Measurements from ENCODE around the gene FBXW8. TPM values are rescaled to one million over a fixed set of nuclear protein-coding genes. Genes with fewer than 3 reads are reported as not detected.

FBXW8 gene, protein sequence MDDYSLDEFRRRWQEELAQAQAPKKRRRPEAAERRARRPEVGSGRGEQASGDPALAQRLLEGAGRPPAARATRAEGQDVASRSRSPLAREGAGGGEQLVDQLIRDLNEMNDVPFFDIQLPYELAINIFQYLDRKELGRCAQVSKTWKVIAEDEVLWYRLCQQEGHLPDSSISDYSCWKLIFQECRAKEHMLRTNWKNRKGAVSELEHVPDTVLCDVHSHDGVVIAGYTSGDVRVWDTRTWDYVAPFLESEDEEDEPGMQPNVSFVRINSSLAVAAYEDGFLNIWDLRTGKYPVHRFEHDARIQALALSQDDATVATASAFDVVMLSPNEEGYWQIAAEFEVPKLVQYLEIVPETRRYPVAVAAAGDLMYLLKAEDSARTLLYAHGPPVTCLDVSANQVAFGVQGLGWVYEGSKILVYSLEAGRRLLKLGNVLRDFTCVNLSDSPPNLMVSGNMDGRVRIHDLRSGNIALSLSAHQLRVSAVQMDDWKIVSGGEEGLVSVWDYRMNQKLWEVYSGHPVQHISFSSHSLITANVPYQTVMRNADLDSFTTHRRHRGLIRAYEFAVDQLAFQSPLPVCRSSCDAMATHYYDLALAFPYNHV
- 10 to 100 TPM in 11 of 12 donors, not detected in 1; 10.9 to 20.4 (median 14.7) TPM for polyA plus RNA-seq (ENCODE audit: insufficient read length in 12 of 12)
- long read RNA-seq, donor 1, full-length matches to known transcripts = 4 of 4 reads
- long read RNA-seq, donor 1, partial matches to known transcripts = 0 of 4 reads
- long read RNA-seq, donor 1, other reads (novel, unspliced or antisense) = 0 of 4 reads
- long read RNA-seq, donor 2, full-length matches to known transcripts = 3 of 8 reads
- long read RNA-seq, donor 2, partial matches to known transcripts = 0 of 8 reads
- long read RNA-seq, donor 2, other reads (novel, unspliced or antisense) = 5 of 8 reads
- long read RNA-seq, donor 3, full-length matches to known transcripts = 2 of 2 reads
- long read RNA-seq, donor 3, partial matches to known transcripts = 0 of 2 reads
- long read RNA-seq, donor 3, other reads (novel, unspliced or antisense) = 0 of 2 reads
- long read RNA-seq, donor 4, partial matches to known transcripts = 0 of 1 reads
- long read RNA-seq, donor 4, other reads (novel, unspliced or antisense) = 0 of 1 reads
- long read RNA-seq, donor 5 = 0 reads
- long read RNA-seq, donor 6, partial matches to known transcripts = 0 of 2 reads
- long read RNA-seq, donor 6, other reads (novel, unspliced or antisense) = 0 of 2 reads
- long read RNA-seq, donor 7, full-length matches to known transcripts = 2 of 2 reads
- long read RNA-seq, donor 7, partial matches to known transcripts = 0 of 2 reads
- long read RNA-seq, donor 7, other reads (novel, unspliced or antisense) = 0 of 2 reads
- long read RNA-seq, donor 8, partial matches to known transcripts = 0 of 4 reads
- long read RNA-seq, donor 8, other reads (novel, unspliced or antisense) = 0 of 4 reads
- long read RNA-seq, donor 9 = 0 reads
- long read RNA-seq, donor 10, partial matches to known transcripts = 0 of 1 reads
- long read RNA-seq, donor 10, other reads (novel, unspliced or antisense) = 0 of 1 reads
- long read RNA-seq, donor 11 = 0 reads

DNA sequence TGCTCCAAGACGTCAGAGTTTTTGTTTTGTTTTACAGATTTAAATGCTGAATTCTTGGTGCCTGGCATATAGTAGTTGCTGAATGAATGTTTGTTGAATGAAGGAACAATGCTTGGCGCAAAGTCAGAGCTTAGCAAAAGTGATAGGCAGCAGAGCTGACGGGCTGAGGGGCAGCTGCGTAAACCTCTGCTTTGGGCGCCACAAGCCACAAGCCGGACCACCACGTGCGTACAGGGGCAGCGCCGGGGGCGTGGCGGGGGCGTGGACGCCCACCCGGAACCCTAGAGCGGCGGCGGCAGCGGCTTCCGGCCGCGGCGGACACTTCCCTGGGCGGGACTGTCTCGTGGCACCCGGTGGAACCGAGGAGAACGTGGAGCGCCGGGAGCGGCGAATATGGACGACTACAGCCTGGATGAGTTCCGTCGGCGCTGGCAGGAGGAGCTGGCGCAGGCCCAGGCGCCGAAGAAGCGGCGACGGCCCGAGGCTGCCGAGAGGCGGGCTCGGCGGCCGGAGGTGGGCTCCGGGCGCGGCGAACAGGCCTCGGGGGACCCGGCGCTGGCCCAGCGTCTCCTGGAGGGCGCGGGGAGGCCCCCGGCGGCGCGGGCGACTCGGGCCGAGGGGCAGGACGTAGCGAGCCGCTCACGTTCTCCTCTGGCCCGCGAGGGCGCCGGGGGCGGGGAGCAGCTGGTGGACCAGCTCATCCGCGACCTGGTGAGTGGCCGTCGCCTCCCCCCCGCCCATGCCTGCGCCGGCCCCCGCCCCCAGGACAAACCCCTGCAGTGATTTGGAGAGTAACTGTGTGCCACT lies at the start of gene FBXW8:
Gene FBXW8, plus strand, starts transcription at position 306 of the 807 bp plus-strand sequence. Its CDS starts 88 bp downstream, at position 394.
- DNase-seq = peak; percentile 73

DNA sequence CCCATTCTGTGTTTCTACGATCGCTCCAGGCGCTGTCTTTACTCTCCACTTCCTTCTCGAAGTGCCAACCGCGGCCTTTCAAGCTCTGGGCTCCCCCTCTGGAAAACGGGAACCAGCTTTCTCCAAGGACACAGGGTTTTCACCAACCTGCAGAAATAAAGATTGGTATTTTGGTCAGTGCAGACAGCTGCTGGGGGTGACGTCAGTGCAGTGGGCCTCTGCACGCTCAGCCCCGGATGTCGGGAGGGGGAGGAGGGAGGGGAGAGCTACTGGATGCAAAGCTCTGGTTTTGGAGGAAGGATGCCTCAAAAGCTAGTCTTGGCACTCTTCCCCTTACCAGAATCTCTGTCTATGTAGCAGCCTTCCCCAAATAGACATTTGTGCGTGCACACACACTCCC lies 49.4 kb upstream of the FBXW8 start:
- DNase-seq = peak; percentile 60

DNA sequence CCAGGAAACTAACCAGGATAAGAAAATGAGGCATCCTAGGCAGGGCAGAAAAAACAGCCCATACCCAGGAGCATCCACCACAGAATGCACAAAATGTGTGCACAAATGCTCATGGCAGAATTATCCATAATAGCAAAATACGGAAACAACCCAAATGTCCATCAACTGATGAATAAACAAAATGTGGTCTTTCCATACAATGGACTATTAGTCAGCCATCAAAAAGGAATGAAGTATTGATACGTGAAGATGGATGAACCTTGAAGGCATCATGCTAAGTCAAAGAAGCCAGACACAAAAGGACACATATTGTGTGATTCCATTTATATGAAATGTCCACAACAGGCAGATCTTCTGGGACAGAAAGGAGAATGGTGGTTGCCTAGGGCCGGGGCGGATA lies 48.6 kb upstream of the FBXW8 start:
- no peak for DNase-seq

DNA sequence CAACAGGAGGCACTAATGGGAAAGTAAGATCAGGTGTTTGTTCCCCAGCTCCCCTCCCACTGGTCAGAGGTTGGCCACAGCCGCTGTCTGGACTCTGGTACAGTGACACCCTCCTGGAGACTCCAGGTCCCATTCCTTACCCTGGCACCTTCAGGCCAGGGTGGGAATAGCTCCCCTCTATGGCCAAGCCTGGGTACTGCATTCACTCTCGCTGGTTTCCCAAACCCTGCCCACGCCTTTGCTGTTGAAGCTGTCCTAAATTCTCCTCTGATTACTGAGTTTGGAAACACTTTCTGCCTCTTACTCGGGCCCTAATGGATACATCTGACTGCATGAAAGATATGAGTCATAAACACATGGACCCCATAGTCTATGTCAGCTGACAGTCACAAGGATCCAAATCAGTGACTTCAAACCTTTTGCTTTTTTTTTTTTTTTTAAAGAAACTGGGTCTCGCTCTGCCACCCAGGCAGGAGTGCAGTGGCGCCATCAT lies 47.4 kb upstream of the FBXW8 start:
- DNase-seq = no peak

DNA sequence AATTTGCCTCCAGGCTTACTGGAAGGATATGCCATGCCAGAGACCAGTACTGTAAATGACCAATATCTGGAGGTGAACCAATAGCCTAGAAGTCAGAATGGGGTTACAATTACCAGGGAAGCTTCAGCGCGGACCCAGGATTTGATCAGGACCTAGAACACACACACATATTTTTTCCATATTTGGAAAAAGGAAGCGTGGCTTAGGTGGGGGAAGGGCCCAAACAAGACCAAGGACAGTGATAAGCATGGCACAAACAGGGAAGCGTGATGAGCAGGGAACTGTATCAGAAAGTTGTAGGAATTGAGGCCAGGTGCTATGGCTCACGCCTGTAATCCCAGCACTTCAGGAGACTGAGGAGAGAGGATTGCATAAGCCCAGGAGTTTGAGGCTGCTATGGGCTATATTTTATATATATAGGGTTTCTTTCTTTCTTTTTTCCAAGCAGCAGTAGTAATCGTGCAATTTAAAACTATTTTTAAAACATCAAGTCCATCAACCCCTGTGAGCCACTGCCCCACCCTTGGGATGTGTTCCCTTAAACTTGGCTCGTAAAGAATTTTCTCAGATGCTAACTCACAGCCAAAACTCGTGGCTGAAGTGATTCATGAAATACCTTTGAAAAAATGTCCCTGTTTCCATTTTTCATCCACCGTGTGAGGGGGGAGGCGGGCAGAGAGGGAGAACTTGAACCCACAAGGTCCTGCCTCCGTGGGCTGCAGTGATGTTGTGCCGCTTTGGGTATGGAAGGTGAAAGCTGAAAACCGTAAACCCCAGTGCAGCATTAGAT lies 46.2 kb upstream of the FBXW8 start:
- DNase-seq = no peak

DNA sequence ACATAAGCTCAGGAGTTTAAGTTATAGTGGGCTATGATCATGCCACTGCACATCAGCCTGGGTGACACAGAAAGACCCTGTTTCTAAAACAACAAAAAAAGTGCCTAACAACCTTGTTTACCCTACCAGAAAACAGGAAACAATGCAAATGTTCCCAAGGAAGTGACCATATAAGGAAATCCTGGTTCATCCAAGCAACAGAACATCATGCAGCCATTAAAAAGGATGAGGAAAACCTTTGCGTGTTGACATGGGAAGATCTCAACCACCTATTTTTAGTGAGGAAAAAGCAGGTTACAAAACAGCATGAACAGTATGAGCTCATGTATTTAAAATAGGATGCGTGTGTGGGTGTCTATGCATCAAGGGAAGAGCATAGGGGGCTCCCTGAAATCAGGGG lies 43.2 kb upstream of the FBXW8 start:
- no peak for DNase-seq

DNA sequence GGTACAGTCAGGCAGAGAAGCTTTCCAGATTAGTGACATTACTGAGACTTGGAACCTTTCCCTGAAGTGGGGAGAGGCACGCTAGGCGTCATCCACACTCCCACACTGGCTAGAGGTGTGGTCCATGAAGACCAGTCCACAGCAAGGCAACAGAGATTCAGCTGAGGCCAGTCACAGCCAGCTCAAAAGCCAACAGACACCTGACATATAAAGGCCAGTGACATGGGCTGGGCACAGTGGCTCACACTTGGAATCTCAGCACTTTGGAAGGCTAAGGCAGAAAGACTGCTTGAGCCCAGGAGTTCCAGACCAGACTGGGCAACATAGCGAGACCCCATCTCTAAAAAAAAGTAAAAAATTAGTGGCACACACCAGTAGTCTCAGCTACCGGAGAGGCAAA lies 40.4 kb upstream of the FBXW8 start:
- no peak for DNase-seq

DNA sequence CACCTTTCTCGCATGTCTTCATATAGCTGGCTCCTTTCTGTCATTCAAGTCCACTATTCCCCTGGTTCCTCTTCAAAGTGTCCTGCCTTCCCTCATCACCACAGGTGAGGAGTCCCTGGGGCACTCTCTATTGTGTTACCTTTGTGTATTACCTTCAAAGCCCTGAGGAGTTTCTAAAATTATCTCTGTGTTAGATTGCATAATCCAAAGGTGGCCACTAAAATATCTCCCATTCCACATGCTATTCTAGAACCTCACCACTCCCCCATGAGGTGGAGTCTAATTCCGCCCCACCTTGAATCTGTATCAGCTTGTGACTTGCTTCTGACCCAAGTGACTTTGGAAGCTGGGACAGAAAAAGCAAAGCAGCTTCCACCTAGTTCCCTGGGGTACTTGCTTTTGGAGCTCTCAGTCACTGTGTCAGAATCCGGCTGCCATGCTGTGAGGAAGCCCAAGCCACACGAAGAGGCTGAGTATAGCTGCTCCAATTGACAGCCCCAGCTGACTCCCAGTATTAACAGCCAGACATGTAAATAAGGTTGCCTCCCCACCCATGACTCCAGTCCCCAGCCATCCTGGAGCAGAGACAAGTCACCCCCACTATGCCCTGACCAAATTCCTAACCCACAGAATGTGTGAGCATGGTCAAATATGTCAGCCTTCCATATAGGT lies 36.3 kb upstream of the FBXW8 start:
- no peak for DNase-seq

DNA sequence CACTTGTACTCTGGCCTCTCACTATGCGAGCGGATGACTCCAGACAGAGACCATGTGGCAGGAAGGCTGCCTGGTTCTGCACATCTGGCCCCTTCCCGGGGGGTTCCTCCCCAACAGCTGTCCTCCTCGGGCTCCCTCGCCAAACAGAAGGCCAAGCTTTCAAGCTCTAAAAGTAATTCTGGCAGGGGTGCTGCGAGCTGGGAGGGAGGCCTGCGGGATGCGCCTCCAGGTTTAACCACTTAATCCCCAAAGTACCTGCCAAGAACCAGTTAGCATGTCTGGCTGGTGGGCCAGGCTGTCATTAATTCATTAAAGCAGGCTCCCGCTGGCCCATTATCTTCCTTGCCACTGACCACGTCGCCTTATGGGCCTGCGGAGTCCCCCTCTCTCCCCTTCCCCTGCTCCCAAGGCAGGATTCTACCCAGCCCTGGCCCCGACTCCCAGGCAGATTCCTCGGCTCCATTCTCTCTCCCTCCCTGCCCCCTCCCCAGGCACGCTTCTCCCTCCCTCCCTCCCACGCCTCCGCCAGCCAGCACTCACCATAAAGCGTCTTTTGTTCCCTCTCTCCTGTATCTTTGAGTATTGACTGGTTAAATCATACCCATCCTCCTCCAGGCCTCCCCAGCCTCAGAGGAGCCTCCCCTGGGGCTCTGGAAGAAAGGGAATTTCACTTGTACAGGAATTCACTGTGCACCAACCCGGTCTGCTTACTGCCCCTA lies 34.4 kb upstream of the FBXW8 start:
- DNase-seq = peak; percentile 72

DNA sequence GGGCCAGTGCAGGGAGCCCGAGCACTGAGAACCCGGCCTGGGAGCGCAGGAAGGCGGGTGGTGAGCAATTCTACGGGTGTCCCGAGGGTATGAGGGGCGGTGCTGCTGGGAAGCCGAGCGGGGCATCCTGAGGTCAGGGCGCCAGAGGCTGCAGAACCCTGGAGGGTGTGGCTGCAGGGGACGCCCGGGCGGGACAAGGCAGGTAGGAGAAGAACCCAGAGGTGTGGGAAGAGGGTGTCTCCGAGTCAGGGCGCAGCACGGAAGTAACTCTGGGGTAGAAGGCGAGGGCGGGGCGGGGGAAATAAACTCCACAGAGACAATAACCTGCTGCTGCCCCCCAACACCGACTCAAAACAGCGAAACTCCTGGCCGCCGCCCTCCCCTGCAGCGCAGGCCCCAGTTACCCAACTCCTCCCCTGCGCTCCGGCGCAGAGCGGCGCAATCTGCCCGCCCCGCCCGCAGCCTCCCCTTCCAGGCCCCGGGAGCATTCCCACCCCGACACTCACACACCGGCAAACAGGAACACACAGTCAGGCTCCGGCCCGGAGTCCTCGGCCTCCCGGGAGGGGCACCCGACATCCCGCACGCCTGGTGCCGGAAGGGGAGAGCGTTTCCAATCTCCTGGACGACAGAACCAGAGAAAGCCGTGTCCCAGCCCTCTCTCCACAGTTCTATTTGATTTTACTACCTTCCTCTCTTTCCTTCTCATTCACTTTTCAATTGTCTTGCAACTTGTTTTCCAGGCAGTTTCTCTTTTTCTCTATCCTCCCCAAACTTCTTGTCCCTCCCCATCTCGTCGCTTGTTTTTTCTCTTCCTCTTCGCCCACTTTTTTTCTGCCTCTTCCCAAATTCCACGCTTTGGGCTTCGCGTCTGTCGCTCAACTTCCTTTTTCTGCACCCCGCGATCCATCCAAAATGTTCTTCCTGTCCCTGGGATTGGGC lies 31.9 kb upstream of the FBXW8 start:
- DNase-seq = no peak

DNA sequence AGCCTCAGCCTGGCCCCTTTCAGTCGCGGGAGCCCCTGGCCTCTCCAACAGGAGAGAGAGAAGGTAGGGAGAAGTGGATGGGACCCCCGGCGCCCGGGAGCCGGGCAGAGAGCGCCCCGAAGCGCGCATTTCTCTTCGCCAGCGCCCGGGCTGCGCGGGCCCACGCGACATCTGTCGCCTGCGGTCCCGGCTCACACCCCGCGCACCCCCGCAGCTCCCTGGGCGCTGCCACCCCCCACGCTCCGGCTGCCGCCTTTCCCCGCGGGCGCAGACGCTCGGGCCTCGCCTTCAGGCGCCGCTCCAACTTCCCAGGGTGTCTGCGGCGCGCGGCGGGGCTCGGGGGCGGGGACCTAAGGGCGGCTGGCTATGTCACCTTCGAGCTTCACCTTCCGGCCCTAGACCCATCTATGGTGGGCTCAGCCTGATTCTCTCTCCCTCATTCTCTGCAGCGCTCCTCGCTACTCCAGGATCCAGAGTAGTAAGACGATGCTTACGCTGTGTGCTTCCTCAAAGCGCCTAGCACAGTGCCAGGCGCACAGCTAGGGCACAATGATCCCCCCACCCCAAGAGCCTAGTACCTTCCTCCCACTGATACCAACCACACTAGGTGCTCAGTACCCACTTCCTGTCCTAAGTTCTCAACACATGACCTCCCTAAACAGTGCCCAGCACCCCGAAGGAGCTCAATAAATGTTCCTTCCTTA lies 31.1 kb upstream of the FBXW8 start:
- no peak for DNase-seq

DNA sequence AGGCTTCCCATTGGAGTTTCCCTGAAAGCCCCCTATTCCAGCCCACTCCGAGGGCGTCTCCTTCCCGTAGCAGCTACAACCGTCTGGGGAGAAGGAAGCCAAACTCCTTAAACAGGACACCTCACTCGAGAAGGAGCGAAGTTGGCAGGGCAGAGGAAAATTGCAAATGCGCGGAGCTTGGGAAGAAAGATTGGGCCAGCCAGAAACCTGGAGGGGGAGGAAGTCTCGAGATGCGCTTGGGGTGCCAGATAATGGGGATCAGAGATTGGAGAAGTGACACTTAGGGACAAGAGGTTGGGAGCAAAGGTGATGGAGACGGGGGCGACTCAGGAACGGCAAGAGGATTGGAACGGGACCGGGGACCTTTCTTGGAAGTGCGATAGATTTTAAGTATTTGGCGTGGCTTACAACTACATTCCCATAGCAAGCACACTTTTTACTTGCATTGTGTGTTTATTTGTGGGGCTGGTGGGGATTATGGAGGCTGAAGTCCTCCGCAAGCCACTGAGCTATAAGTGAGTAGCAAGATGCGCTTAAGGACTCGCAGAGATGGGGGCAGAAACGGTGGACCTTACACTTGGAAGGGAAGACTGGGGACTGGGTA lies 30.4 kb upstream of the FBXW8 start:
- no peak for DNase-seq

DNA sequence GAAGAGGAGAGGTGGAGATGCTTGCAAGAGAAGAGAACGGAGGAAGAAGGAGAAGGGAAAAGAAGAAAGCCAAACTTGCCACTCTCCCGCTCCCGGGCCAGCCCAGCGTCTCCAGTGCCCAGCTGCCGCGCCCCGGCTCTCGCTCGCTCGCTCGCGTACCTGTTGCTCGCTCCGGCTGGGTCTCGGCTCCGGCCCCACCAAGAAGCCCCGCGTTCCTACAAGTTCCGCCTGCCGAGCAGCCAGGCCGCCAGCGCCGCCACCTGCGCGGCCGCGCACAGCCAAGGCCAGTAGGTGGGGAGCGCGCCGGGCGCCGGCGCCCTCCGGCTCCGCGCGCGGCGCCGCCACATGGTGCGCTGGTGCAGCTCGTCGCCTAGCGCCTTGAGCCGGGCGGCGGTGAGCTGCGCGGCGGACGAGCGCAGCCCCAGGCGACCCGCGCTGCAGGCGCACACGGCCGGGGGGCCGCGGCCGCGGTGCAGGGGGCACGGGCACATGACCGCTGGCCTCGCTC lies 29.9 kb upstream of the FBXW8 start:
- no peak for DNase-seq

DNA sequence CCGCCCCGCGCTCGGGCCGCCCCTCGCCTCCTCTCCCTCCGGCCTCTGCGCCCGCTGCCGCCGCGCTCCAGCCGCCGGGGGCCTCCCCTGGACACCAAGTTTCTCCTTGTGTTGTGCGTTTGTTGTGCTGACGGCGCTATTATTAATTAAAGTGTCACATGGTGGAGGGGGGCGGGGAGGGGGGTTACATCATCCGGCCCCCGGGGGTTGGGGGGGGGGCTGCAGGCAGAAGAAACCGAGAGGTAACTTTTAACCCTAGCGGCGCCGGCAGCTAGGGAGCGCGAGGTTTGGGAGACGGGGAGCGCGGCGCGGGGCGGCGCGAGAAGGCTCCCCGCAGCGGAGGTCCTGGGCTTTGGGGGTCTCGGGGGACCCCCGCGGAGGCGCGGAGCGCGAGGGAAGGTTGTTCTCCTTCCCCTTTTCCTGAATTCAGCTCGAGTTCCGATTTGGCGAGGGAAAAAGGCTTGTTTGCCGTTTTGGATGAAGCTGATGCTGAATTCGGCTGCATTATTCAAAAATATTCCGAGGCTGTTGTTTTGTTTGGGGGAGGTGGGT lies 29.3 kb upstream of the FBXW8 start, which contains the start of gene HRK:
Gene HRK, minus strand, starts transcription at position 117 of the 552 bp plus-strand sequence. CDS start 134 bp downstream, outside the sequence.
- no peak for DNase-seq

DNA sequence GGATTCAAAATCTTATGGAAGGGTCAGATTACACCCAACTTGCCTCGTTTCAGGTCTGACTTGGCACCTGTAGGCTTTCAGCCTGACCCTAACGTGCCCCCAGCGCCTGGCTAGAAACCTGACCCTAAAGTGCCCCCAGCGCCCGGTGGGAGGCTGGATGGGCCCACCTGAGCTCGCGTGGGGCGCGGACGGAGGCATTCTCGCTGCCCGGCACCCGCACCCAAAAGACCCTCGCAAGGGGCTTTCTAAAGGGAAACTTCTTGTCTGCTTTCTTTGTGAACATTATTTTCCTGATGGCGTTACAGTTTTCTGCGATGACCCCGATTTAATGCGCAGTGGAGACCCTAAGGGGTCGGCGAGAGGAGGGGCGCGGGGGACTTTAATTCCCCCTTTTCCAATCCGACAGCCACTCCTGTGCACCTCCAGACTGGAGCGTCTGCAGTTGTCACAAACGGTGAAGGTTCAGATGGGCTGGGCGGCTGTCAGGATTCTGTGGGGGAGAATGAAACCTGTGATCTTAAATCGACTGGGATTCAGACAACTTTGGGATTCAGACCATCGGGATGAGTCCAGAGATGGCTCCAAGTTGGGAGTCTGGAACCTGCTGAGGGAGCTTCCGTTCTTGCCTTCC lies 28.8 kb upstream of the FBXW8 start:
- DNase-seq = no peak
